NCI-H2227 (cell line): ENCODE results near the gene SLC22A2.

ENCODE experiments used
- DNase-seq: peaks from one replicate; lab custom pipeline; 2025; ENCODE audit not compliant: unreplicated experiment; lab: John Stamatoyannopoulos, UW

The SLC22A2 gene

DNA sequence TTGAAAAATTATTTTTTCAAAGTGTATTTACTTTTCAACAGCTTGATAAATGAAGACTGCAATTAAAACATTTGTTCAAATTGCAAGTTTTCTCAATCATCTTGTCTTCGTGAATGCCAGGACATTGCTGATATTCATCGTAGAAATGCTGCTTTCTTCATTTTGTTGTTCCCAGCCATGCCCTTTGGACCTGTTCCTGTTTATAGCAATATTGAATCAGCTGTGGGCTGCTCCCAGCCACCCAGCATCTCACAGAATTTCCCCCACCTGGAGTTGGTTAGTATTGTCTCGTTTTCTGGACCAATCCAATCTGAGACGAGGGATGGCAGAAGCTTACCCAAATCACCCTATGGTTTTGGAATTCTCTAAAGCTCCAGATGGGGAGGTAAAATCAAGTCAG, 40.8 kb downstream of the SLC22A2 start:
- DNase-seq: no peak

DNA sequence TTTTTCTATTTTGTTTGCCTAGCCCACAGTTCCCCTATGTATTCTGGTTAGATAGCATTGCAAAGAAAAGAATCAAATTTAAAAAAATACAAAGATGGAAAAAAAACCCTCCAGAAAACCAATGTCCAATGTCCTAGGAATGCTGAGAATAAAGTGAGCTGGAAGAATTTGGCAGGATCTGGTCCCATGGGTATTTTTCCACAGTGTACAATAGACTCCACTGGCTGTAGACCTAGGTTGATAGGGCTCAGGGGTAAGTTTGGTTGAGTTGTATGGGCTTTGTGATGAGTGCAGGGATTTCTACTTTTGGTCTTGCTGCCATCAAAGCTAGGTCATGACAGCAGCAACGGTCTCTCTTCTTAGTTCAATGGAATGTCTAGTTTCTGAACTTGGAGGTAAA, 41.5 kb downstream of the SLC22A2 start:
- no peak for DNase-seq

- DNase-seq: no peak
Measured at GRCh38 chr6:160215232-160215631, 43.4 kb downstream of the SLC22A2 start.

- DNase-seq: no peak
Measured at GRCh38 chr6:160207618-160208017, 51.0 kb downstream of the SLC22A2 start.

DNA sequence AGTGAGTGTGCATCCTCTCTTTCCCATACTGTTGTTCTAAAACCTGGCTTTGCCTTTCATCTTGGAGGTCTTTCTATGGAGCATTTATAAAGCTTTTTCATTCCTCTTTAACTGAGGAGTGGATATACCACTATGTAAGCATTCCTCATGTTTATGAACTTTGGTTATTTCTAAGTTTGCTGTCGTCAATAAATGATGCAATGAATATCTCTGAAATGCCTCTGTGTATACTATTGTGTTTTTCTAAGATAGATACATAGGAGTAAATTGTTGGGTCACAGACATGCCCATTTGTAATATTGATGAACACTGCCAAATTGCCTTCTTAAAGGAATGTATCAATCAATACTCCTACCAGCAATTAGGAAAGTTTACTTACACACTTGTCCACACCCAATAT, 53.9 kb downstream of the SLC22A2 start:
- no peak for DNase-seq

GRCh38 chr6:160203953-160204352, 54.7 kb downstream of the SLC22A2 start:
- DNase-seq: no peak

- DNase-seq: no peak
Measured at GRCh38 chr6:160203522-160203921, 55.1 kb downstream of the SLC22A2 start.

GRCh38 chr6:160203076-160203475, 55.5 kb downstream of the SLC22A2 start:
- DNase-seq: no peak

DNA sequence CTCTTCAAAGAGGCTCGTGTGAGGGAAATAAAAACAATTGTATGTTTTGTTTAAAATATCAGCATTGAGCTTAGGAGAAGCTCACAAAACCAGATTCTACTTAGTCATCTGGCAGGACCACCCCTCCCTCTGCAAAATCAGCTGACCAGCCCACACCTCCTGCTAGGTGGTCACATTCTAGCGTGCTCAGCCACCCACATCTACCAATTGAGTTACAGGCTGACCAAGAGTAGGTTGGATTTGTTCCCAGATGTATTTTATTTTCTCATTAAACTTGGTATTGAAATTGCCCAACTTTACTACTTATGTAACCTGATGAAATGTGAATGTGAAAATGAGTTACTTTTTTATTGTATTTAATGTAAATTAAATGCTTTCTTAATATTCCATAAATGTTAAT, 56.2 kb downstream of the SLC22A2 start:
- no peak for DNase-seq

DNA sequence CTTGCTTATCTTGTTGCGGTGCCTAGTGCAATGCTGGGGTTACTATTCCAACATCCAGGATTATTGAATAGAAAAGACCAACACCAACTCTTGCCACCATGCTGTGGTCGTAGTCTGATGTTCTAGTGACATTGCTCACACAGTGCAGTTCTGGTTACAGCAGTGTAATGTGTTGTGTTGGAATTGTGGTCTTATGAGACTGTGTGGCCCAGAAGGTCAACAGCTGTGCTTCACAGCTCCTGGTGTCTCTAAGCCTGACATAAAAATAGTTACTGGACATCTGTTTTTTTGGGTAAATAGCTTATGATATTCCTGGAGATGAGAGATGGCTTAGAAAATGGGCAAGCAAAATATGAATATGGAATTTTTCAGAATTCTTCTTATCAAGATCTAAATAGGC, 57.6 kb downstream of the SLC22A2 start:
- DNase-seq: no peak

DNA sequence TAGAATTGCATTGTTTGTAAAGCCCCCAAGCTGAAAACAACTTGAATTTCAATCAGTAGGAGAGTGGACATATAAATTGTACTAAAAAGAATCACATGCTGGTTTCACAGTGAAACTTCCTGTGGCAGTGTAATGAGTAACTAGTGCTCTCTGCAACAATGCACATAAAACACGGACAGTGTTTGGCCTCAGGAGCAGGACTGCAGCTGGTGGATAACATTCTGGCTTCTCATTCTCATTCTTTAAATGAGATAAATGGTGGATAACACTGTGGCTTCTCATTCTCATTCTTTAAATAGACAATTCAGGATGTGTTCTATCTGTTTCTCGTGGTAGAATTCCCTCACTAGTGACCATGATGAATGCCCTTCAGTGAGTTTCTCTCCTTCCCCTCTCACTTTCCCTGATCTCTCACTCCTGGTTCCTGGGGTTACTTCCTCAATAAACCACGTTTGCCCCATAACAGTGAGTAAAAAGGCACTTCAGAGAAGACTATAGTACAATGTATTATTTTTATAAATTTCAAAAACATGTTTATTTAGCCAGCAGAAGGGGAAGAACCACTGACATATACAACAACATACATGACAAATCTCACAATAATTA, 59.9 kb downstream of the SLC22A2 start:
- DNase-seq: no peak

GRCh38 chr6:160197662-160198061, 61.0 kb downstream of the SLC22A2 start:
- DNase-seq: no peak

- DNase-seq: no peak
Measured at GRCh38 chr6:160194808-160195207, 63.8 kb downstream of the SLC22A2 start.

- DNase-seq: no peak
Measured at GRCh38 chr6:160192840-160193239, 65.8 kb downstream of the SLC22A2 start.

DNA sequence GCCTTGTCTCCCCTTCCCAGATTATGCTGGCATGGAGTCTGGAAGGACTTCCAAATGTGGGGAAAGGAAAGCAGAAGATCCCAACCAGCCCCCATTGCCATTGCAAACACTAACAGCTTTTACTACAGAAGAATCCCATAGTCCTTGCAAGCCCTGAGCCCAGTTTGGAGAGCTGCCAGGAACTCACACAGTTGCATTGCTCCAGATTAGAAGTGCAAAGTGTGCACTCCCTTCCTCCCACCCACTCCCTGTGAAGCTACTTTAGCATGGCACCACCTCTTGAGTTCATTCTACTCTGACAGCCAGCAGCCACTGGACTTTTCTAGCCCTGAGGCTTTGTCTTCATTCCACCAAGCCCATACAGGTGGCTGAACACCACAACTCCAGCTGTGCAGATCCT, 67.6 kb downstream of the SLC22A2 start:
- DNase-seq: no peak

GRCh38 chr6:160190081-160190480, 68.5 kb downstream of the SLC22A2 start:
- no peak for DNase-seq

GRCh38 chr6:160188773-160189172, 69.8 kb downstream of the SLC22A2 start:
- DNase-seq: no peak

GRCh38 chr6:160180706-160181105, 77.9 kb downstream of the SLC22A2 start:
- DNase-seq: no peak

GRCh38 chr6:160178271-160178670, 80.3 kb downstream of the SLC22A2 start:
- no peak for DNase-seq

DNA sequence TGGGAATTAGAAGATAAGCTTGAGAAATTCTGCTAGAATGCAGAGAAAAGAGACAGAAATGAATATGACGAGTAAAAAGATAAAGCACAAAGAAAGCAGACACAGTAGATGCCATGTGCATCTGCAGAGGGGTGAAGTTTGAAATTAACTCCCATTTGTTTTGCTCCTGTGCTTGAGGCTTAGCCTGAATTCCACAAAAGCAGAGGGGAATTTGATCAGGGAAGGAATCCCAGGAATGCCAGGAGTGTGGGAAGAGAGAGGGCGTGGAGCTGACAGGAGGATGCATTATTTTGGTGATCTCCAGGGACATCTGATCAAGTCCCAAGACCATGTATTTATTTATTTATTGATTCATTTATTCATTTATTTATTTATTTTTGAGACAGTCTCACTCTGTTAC, 81.4 kb downstream of the SLC22A2 start:
- DNase-seq: no peak

GRCh38 chr6:160174681-160175080, 83.9 kb downstream of the SLC22A2 start:
- DNase-seq: no peak

- DNase-seq: no peak
Measured at GRCh38 chr6:160173806-160174527, 84.7 kb downstream of the SLC22A2 start.

DNA sequence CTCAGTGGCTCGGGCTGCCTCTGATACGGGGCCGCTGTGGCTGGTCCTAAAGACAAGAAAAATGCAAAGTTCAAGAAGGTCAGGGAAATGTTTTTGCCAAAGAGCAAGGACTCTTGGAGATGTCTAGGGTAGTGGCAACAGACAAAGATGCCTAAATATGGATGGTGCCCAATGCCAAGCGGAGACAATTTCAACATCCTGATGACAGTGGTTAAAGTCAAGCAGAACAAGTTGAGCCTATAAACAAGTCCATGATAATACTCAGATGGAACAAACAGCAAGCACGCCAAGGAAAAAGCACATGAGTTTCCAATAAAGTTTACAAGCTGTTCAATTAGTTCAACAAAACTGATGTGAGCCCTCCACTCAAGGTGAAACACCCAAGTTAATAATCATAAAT, 85.9 kb downstream of the SLC22A2 start:
- no peak for DNase-seq
